OCI-LY1 (cell line): ENCODE results near the gene CSMD2.

ENCODE experiments used
- H2AFZ ChIP-seq: fragments of 200-600 bp; sonication (generic), shearing (Covaris generic); 2 replicates; pipeline ENCODE4 v1.6.0; 2014; ENCODE audit warnings: antibody characterized with exemption, mild to moderate bottlenecking, low read length
- H3F3A ChIP-seq: fragments of 200-600 bp; sonication (generic), shearing (Covaris generic); 2 replicates; pipeline ENCODE4 v1.6.0; 2014; ENCODE audit warnings: mild to moderate bottlenecking, antibody characterized with exemption, low read length, moderate library complexity; ENCODE audit not compliant: insufficient read depth
- H3K27ac ChIP-seq: fragments of 200-600 bp; sonication (generic); 2 replicates; pipeline ENCODE4 v1.5.1; 2014; ENCODE audit warnings: low read length, mixed run types, mild to moderate bottlenecking, low read depth; ENCODE audit not compliant: poor library complexity, severe bottlenecking
- H3K27me3 ChIP-seq: fragments of 200-600 bp; sonication (generic); 2 replicates; pipeline ENCODE4 v1.6.0; 2014; ENCODE audit warnings: antibody characterized with exemption, mild to moderate bottlenecking, low read length, moderate library complexity; ENCODE audit not compliant: insufficient read depth
- H3K36me3 ChIP-seq: fragments of 200-600 bp; sonication (generic); 2 replicates; pipeline ENCODE4 v1.6.1; 2014; ENCODE audit warnings: mild to moderate bottlenecking, antibody characterized with exemption, low read length, moderate library complexity, mixed read lengths; ENCODE audit not compliant: insufficient read depth
- H3K4me1 ChIP-seq: fragments of 200-600 bp; sonication (generic); 2 replicates; pipeline ENCODE4 v1.5.1; 2014; ENCODE audit warnings: mild to moderate bottlenecking, low read length, moderate library complexity; ENCODE audit not compliant: insufficient read depth, severe bottlenecking
- H3K4me2 ChIP-seq: fragments of 200-600 bp; sonication (generic), shearing (Covaris generic); 2 replicates; pipeline ENCODE4 v1.6.1; 2014; ENCODE audit warnings: low read length
- H3K4me3 ChIP-seq: fragments of 200-600 bp; sonication (generic); 2 replicates; pipeline ENCODE4 v1.5.1; 2014; ENCODE audit warnings: low read length, low read depth, mild to moderate bottlenecking, mixed read lengths; ENCODE audit not compliant: poor library complexity, severe bottlenecking
- H3K79me2 ChIP-seq: fragments of 200-600 bp; shearing (Covaris generic); 2 replicates; pipeline ENCODE4 v1.6.1; 2016; ENCODE audit warnings: mixed run types, low read length, mixed read lengths; ENCODE audit not compliant: insufficient read depth
- H3K9ac ChIP-seq: fragments of 200-600 bp; sonication (generic), shearing (Covaris generic); 2 replicates; pipeline ENCODE4 v1.6.1; 2014; ENCODE audit warnings: mild to moderate bottlenecking, low read length, mixed read lengths
- H3K9me2 ChIP-seq: fragments of 200-600 bp; sonication (generic), shearing (Covaris generic); 2 replicates; pipeline ENCODE4 v1.6.1; 2014; ENCODE audit warnings: low read depth, mild to moderate bottlenecking, low read length, mixed read lengths
- H3K9me3 ChIP-seq: fragments of 200-600 bp; shearing (Covaris generic); 2 replicates; pipeline ENCODE4 v1.6.1; 2014; ENCODE audit warnings: low read length, mixed read lengths
- H4K20me1 ChIP-seq: fragments of 200-600 bp; sonication (generic), shearing (Covaris generic); 2 replicates; pipeline ENCODE4 v1.6.0; 2016; ENCODE audit warnings: mild to moderate bottlenecking, low read length; ENCODE audit not compliant: insufficient read depth
- CTCF ChIP-seq: fragments of 200-600 bp; sonication (generic), shearing (Covaris generic); IDR thresholded peaks from 2 replicates; pipeline ENCODE4 v1.5.1; 2017; ENCODE audit warnings: mild to moderate bottlenecking, antibody characterized with exemption, low read length, moderate library complexity, mixed read lengths
- EZH2 ChIP-seq: fragments of 200-600 bp; sonication (generic), shearing (Covaris generic); IDR thresholded peaks from 2 replicates; pipeline ENCODE4 v1.8.0; 2017; ENCODE audit warnings: borderline replicate concordance, mixed run types, mild to moderate bottlenecking, antibody characterized with exemption, low read length, moderate library complexity, mixed read lengths

Gene CSMD2

GRCh38 chr1:33569331-33569730, 595.7 kb downstream of the CSMD2 start:
- no peaks in the 10 kb centered on the region for H3K9me2 ChIP-seq
- H3K79me2 ChIP-seq: no peaks in the 10 kb centered on the region
- no peaks in the 10 kb centered on the region for H3K36me3 ChIP-seq
- H4K20me1 ChIP-seq: no peaks in the 10 kb centered on the region
- H2AFZ ChIP-seq: no peak overlapping the region
- H3K27me3 ChIP-seq: no peaks in the 10 kb centered on the region; the same call in 1 of the 2 replicates
- no peak overlapping the region for H3K4me3 ChIP-seq
- no peaks in the 10 kb centered on the region for H3K9me3 ChIP-seq
- no peak overlapping the region for H3K4me2 ChIP-seq
- H3K27ac ChIP-seq: no peak overlapping the region
- TF ChIP-seq EZH2 (no peak), CTCF (no peak)
- H3F3A ChIP-seq: no peaks in the 10 kb centered on the region
- H3K9ac ChIP-seq: no peak overlapping the region
- H3K4me1 ChIP-seq: no peaks in the 10 kb centered on the region

- Histone ChIP-seq H2AFZ (no peak overlapping the region), H3K9ac (no peak overlapping the region), H3K4me2 (no peak overlapping the region), H3F3A (no peaks in the 10 kb centered on the region), H3K9me2 (no peaks in the 10 kb centered on the region), H3K27ac (no peak overlapping the region), H3K79me2 (no peaks in the 10 kb centered on the region), H3K27me3 (no peaks in the 10 kb centered on the region; the same call in 1 of the 2 replicates), H3K4me1 (no peaks in the 10 kb centered on the region), H3K4me3 (no peak overlapping the region), H4K20me1 (no peaks in the 10 kb centered on the region), H3K9me3 (no peaks in the 10 kb centered on the region), H3K36me3 (no peaks in the 10 kb centered on the region)
- no peak for TF ChIP-seq EZH2
Measured at GRCh38 chr1:33563699-33564098, 601.3 kb downstream of the CSMD2 start.

DNA sequence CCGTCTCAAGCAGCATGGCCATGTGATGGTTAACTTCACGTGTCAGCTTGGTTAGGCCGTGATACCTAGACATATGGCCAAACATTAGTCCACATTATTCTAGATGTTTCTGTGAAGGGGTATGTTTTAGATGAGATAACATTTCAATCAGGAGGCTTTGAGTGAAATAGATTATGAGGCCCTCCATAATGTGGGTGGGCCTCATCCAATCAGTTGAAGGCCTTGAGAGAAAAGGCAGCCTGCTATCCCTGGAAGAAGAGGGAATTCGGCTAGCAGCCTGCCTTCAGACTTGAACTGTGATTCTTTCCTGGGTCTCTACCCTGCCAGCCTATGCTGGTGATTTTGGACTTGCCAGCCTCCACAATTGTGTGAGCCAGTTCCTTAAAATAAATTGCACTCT, 602.5 kb downstream of the CSMD2 start:
- no peaks in the 10 kb centered on the region for H3K4me1 ChIP-seq
- H2AFZ ChIP-seq: no peak overlapping the region
- H3K9ac ChIP-seq: no peak overlapping the region
- no peaks in the 10 kb centered on the region for H3K9me3 ChIP-seq
- no peak for TF ChIP-seq EZH2
- no peak for TF ChIP-seq CTCF
- no peaks in the 10 kb centered on the region for H4K20me1 ChIP-seq
- no peaks in the 10 kb centered on the region for H3F3A ChIP-seq
- H3K4me3 ChIP-seq: no peak overlapping the region
- H3K27me3 ChIP-seq: no peaks in the 10 kb centered on the region; the same call in 1 of the 2 replicates
- no peak overlapping the region for H3K27ac ChIP-seq
- H3K79me2 ChIP-seq: no peaks in the 10 kb centered on the region
- no peaks in the 10 kb centered on the region for H3K9me2 ChIP-seq
- H3K4me2 ChIP-seq: no peak overlapping the region
- H3K36me3 ChIP-seq: no peaks in the 10 kb centered on the region

DNA sequence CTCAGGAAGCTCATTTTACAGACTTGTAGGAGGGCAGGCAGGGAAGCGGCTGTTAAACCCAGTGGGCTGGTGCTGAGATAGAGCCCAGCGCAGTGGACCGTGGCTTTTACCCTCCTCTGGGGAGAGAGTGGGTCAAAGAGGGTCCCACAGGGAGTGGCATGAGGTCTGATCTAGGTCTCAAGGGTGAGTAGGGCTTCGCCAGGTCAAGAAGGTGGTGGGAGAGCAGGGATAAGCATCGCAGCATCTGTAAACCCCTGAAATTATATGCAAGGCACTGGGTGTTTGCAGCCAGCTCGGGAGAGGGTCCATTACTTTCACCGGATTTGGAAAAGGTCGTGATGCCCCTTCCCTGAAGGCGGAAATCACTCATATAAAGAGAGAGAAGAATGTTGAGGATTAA, 603.5 kb downstream of the CSMD2 start:
- Histone ChIP-seq H3F3A (no peaks in the 10 kb centered on the region), H4K20me1 (no peaks in the 10 kb centered on the region), H3K27me3 (no peaks in the 10 kb centered on the region), H2AFZ (no peak overlapping the region), H3K4me3 (no peak overlapping the region), H3K4me2 (no peak overlapping the region), H3K79me2 (no peaks in the 10 kb centered on the region), H3K9me2 (no peaks in the 10 kb centered on the region), H3K9ac (no peak overlapping the region), H3K27ac (no peak overlapping the region), H3K9me3 (no peaks in the 10 kb centered on the region), H3K36me3 (no peaks in the 10 kb centered on the region), H3K4me1 (no peaks in the 10 kb centered on the region)
- no peak for TF ChIP-seq EZH2
- no peak for TF ChIP-seq CTCF
